GM19043 (cell line): Measurements from ENCODE around the gene TMEM72.

Experiments used
- ATAC-seq: cut with Tn5 transposase; IDR thresholded peaks from one replicate; pipeline ENCODE4 v1.9.1; 2021; ENCODE audit warnings: low read depth; ENCODE audit not compliant: unreplicated experiment

Gene TMEM72

DNA sequence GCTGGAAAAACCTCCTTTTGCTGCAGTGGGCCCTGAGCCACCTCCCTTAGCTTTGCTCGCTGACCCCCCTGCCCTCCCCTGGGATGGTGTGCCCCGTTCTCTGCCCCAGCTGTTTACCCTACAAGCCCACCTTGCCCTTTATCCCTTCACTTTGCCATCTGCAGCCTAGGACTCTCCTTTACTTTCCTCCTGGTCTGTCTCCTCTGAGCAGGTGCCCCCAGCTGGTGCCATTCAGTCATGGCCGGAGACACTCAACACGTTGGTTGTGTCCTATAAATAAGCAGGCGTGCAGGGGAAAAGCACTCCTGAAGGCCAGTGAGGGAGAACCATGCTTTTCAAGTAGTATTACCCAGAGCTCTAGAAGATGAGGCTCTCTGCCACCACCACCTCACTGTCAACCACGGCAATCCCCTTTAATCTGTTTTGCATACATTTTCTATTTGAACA, 54.5 kb downstream of the TMEM72 start:
- peak; percentile 22 for ATAC-seq

GRCh38 chr10:44966129-44966815, 55.1 kb downstream of the TMEM72 start:
- peak; percentile 28 for ATAC-seq

DNA sequence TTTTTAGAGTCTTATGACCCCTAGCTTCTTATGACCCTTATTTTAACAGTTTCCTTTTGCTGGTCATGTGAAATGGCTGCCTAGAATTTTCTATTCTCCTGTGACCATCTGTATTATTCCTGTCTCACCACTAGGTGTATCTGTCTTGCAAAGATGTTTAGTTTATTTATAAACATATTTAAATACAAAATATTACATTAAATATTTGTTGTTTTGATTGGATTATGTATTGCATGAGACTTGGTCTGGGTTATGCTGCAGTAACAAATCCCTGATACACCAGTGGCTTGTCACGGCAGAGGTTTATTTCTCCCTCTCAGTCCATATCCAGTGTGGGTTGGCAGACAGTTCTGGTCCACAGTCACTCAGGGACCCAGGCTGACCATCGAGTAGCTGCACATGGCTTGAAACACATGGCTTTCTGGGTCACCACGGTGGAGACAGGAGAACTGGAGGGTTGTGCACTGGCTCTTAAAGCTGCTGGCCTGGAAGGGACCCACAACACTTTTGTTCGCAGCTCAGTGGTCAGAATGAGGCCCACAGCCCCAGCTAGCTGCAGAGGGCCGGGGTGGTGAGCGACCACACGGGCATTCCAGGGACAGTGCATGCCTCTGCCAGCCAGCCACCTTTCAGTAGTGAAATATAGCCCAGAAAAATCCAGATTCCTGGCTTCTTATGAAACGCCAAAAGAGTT, 55.8 kb downstream of the TMEM72 start:
- ATAC-seq = no peak

- ATAC-seq = no peak
These were observed 56.5 kb downstream of the TMEM72 start for GRCh38 chr10:44967616-44968015.

DNA sequence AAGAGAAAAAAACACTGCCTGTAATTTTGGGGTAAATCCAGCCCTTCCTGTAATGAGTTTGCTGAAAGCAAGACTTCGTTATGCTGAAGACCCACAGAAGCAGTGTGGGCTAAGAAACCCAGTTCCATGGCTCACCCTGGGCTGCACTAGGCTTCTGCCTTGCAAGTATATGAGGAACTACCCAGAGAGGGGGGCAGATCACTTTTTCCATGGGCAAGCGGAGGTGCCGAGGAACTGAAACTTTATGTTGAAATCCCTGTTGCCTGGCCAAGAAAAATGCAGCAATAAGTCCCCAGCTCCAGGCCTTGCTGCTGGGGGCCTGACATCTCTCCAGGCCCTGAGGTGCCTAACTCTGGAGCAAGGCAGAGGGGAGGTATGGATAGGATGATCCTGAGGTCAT, 57.0 kb downstream of the TMEM72 start:
- no peak for ATAC-seq

DNA sequence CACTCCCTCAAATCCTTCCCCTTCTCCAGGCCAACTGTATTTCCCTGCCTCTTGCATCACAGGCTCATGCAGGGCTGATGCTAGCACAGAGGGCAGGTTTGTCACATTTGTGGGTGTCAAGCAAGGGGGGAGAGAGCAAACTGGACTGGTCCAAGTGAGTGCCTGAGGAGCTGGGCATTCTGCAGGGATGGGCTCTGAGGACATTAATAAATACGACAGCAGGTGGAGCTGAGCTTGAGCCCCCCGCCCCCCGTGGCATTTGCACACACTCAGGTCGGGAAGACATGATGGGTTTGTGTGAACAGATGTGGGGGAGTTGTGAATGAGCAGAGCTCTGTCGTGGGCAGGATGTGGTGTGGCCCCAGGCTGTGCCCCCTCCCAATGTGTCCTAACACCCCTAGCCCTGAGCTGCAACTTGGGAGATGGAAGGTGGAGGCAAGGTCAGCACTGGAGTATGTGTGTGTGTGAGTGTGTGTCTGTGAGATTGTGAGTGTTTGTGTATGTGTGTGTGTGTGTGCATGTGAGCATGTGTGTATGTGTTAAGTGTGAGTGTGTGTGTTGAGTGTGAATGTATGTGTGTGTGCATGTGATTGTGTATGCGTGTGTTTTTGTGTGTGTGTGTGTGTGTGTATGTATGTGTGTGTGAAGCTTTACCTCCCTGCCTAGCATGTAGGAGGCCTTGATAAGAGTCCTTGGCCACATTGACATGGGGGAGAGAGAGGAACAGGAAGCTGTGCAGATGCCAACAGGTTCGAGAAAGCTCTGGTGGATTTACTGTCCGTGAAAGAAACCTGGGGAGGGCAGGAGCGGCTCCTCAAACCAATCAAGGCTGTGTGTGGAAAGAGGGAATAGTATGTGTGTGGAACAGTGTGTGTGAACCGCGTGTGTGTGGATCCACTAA, 57.6 kb downstream of the TMEM72 start:
- ATAC-seq = no peak

- no peak for ATAC-seq
These were observed 58.7 kb downstream of the TMEM72 start for GRCh38 chr10:44969854-44970253.

GRCh38 chr10:44970812-44971395, 59.8 kb downstream of the TMEM72 start:
- no peak for ATAC-seq

DNA sequence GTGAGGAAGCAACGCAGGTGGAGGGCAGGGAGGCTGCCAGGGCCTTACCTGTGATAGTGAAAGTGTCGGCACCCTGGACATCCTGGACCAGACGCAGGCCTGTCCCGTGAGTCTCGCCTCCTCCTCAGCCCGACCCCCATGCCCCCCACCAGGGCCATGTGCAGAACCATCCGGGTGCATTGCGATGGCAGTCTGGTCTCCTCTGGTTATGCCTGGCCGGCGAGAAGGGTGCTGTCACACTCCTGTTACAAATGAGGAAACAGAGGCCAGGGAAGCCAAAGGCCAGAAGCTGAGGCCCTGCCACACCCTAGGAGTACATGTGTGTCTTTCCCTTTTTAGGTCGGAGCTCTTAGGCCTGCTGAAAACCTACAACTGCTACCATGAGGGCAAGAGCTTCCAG, 60.3 kb downstream of the TMEM72 start:
- ATAC-seq = no peak

GRCh38 chr10:44971935-44972757, 61.0 kb downstream of the TMEM72 start:
- no peak for ATAC-seq

DNA sequence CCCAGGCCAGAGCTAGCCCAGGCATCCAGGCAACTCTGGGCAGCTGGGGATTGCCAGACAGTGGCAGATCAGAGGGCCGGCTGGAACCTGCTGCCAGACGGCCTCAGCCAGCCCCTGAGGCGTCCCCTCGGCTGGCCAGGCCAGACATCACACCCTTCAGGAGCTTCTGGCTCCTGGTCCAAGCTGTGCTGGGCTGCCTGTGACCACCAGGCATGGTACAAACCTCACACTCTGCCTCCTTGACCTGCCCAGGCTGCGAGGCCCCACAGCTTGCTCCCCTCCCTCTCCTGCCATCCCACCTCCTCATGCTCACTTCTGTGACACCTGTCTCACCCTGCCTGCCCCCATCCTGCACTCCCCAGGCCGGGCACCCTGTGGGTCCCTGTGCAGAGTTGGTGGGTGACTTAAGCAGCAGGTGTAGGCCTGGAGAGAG, 61.8 kb downstream of the TMEM72 start:
- no peak for ATAC-seq

DNA sequence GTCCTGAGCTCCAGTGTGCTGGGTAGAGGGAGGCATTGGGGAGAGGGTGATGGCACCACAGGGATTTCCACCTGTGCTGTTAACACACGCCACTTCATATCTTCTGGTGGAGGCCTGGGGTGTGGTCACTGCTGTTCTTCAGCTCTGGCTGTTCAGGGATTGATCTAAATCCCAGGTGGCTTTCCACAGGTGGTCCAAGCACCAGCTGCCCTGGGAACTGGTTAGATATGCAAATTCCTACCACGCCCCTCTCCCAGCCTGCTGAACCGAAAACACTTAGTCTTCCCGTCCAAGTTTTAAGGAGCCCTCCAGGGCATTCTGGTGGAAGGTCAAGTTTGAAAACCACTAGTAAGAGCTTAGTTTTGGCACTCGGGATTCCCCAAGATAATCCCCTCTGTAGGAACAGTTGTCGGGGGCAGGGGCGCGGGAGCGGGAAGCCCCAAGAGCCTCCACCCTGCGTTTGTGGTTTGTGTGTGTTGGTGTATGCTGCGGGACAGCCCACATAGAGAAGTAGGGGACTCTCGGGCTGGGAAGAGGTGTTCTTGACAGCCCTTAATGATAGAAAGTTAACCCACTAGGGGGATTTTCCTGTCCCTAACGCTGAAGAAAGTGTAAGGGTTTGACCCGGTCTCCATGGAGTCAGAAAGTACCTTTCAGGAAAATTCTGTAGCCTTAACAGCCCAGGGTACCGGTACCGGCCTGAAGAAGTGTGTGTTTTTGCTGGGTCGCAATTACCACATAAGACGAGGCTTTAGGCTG, 62.4 kb downstream of the TMEM72 start:
- no peak for ATAC-seq

DNA sequence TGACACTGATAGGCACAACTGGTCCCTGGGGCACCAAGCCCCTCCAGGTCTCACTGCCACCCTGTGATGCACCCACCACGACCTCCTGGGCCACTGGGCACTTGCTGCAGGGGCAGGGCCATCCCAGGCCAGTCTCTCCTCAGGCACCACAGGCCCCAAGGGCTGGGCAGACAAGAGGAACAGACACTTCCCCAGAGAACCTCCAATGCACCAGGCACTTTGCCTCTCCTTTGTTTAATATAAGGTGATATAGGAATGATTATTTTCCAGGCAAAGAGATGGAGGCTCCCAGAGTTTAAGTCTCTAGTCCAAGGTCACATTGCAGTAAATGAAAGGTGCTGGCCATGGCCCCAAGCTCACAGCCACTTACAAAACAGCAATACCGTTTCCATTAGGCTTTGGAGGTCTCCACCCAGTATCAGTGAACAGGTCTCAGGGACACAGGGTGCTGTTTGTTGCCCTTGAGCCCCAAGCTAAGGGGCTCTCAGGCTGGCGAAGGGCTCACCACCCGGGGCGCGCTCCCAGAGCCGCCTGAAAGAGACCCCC, 63.0 kb downstream of the TMEM72 start:
- ATAC-seq = no peak

- peak; percentile 73 for ATAC-seq
These were observed 63.7 kb downstream of the TMEM72 start for GRCh38 chr10:44974628-44975430.

DNA sequence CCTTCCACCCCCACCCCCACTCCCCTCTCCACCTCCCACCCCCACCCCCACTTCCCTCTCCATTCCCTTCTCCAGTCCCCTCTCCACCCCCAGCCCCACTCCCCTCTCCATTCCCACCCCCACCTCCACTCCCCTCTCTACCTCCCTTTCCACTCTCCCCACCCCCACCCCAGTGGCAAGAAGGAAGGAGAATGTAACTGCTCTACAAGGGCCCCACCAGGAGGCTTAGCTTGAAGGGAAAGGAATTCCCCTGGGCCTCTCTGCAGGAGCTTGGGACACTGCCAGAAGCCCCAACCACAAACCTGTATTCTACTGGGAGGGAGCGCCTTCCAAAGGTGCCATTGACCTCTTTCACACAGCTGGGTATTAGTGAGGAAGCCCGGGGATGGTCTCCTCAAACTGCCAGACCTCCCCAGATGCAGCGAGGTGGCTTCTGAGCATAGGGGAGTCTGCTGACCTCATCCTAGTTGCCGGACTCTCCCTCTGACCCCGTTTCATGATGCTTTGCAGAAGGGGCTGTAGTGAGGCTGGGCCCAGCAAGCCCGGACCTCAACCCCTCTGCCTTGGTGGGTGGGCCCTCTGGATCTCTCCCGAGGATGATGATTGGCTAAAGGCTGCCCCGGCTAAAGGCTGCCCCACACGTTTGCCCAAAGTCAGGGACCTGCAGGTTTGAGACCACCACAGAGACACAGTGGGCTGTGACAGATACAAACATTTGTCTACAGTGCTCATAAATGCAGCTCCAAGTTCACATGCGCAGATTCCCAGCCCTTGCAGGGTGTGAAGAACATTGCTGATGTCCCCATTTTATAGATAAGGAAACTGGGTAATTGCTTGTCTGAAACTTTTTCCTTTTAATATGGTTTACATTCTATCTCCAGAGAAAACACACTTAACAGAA, 64.5 kb downstream of the TMEM72 start:
- ATAC-seq = no peak

GRCh38 chr10:44976352-44977198, 65.4 kb downstream of the TMEM72 start:
- no peak for ATAC-seq
